Ovary (tissue), 3 donors: Measurements from ENCODE around the gene AHR.

Experiments
- CTCF ChIP-seq, 3 donors: fragments of 450-650 bp in 2 of 3; fragments of 200-600 bp in 1 of 3; IDR thresholded peaks; one replicate each; pipeline versions ENCODE4 v1.5.1 to v1.8.0; 2016 to 2022; ENCODE audit warnings: antibody characterized with exemption in 3 of 3, mild to moderate bottlenecking in 1 of 3
- EP300 ChIP-seq: sonication (generic); formaldehyde crosslinking; IDR thresholded peaks from one replicate; pipeline ENCODE4 v1.6.1; 2017; ENCODE audit warnings: antibody characterized with exemption
- POLR2A ChIP-seq: fragments of 450-650 bp; IDR thresholded peaks from one replicate; pipeline ENCODE4 v1.6.1; 2017; ENCODE audit warnings: antibody characterized with exemption, mild to moderate bottlenecking, moderate library complexity
- donor health status: DM: no; HTN: no; CAD: no.

GRCh38 chr7:17336168-17336567 lies 37.7 kb downstream of the AHR start:
- TF ChIP-seq CTCF (IDR thresholded peaks at IDR 0.05) (no peak), POLR2A (no peak), EP300 (no peak)
